Measurements from ENCODE around the gene SCTR. TPM values are rescaled to one million over a fixed set of nuclear protein-coding genes. Genes with fewer than 3 reads are reported as not detected.

Gene SCTR
- total RNA-seq, 2 experiments from 2014 or later = not detected

DNA sequence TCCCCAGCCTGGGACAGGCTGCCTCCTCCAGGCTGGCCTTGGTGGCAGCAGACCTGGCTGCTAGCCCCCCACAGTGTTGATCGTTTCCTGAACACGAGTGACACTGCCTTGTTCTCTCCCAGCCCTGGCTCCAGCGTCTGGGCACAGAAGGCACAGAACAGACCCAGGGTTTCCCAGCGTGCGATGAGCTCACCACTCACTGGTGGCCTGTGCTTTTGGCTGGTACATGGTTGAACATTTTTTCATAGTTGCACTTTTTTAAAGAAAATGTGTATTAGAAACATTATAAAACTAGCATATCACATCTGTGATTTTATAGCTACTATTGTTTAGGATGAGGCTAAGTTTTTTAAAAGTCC, 40.9 kb downstream of the SCTR start:
- Mint-ChIP-seq H3K4me3 (no peak overlapping the region), H3K27me3 (no peaks in the 10 kb centered on the region), H3K27ac (no peak overlapping the region), H3K4me1 (ENCODE audit: low read depth) (no peaks in the 10 kb centered on the region), H3K9me3 (no peaks in the 10 kb centered on the region), H3K36me3 (ENCODE audit: low read depth) (no peaks in the 10 kb centered on the region)
- ChIA-PET CTCF (no interaction called here), POLR2A (no interaction called here)
- TF ChIP-seq, protein P1, sequence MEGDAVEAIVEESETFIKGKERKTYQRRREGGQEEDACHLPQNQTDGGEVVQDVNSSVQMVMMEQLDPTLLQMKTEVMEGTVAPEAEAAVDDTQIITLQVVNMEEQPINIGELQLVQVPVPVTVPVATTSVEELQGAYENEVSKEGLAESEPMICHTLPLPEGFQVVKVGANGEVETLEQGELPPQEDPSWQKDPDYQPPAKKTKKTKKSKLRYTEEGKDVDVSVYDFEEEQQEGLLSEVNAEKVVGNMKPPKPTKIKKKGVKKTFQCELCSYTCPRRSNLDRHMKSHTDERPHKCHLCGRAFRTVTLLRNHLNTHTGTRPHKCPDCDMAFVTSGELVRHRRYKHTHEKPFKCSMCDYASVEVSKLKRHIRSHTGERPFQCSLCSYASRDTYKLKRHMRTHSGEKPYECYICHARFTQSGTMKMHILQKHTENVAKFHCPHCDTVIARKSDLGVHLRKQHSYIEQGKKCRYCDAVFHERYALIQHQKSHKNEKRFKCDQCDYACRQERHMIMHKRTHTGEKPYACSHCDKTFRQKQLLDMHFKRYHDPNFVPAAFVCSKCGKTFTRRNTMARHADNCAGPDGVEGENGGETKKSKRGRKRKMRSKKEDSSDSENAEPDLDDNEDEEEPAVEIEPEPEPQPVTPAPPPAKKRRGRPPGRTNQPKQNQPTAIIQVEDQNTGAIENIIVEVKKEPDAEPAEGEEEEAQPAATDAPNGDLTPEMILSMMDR (IDR thresholded peaks at IDR 0.05) = no peak
- no peak for ATAC-seq
- no peak for DNase-seq
- intact Hi-C loops (cut with micrococcal nuclease) = no loop called here

DNA sequence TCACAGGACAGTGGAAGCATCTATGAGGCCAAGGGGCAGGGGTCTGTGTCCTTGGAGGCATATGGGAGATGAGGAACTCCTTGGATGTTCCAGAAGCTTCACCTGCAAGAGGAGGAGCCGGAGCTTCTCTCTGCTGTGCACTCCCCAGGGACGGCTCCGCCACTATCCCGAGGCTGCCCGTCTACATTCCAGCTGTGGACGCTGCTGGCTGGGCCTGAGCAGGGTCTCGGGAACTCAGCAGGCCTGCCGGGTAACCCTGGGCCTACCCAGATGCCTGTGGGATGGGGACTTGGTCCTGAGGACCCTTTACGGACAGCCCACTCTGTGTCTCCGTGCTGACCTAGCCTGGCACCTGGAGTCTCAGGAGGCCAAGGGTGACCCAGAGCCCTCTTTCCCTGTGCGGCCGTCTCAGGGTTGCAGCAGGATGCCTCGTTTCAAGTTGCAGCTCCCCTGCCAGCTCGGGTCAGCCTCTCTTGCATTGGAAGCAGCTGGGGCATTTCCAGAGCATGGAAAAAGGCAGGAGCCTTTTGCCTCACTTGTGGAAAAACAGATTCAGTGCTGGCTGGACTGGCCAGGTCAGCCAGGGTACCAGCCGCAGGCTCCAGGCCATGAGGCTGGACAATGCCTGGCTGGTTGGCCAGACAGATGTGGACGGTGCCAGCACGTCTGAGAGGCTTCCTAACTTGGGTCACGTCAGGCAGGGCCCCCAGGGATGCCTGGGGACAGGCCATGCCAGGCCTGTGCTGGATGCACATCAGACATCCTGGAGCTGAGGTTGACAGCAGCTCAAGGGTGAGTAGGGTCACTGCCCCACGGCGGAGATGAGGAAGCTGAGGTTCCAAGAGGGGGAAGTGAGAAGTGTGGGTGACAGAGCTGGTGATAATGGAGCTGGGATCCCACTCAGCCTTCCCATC, 41.5 kb downstream of the SCTR start:
- ATAC-seq (no peak), DNase-seq (no peak)
- H3K27ac Mint-ChIP-seq = no peak overlapping the region
- H3K4me3 Mint-ChIP-seq = no peak overlapping the region
- H3K36me3 Mint-ChIP-seq (ENCODE audit: low read depth) = no peaks in the 10 kb centered on the region
- TF ChIP-seq, protein P1 (IDR thresholded peaks at IDR 0.05) = no peak
- intact Hi-C loops (cut with micrococcal nuclease) = no loop called here
- H3K27me3 Mint-ChIP-seq = no peaks in the 10 kb centered on the region
- no peaks in the 10 kb centered on the region for H3K9me3 Mint-ChIP-seq
- ChIA-PET POLR2A (no interaction called here), CTCF (no interaction called here)
- no peaks in the 10 kb centered on the region for H3K4me1 Mint-ChIP-seq (ENCODE audit: low read depth)

DNA sequence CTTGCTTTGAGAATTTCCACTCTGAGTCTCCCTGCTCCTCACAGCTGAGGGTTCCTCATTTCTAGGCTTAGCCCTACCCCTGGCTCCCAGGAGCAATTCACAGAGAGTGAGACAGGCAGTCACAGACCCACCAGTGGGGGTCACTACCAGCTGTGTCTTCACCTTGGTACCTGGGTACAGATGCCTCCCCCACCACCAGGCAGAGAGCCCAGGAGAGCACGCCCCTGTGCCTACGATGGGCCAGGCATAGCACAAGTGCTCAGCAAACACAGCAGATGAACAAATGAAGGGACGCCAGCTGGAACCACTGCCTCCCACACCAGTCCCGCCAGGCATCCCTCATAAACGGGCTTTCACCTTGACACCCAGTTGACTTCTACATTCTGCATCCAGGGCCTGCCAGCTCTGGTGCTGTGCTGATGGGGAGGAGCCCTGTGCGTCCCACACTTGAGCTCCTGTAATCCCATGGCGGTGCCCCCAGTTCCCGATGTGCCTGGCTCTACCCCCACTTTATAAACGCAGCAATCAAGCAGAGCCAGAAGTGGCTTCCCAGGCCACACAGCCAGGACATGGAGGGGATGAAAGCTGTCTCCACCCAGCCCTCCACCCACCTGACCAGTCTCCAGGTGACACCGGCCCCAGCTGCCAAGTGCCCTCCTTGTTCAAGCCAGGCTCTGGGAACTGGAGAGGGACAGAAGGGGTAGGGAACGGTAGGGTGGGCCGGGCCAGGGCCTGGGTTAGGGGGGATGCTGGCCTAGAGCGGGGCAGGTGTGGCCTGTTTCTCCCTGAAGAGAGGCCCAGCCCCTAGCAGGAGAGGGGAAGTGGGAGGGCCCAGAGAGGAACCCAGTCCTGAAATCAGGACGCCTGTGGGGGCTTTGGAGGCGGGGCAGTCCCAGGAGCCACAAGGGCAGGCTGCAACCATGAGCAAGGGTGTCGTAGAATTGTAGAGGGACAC, 42.5 kb downstream of the SCTR start:
- DNase-seq = no peak
- ATAC-seq = no peak
- ChIA-PET CTCF (interaction anchor here (0.7 kb wide), 1 partner anchor 693 kb away, joined by 4 read pairs; no protein-coding TSS in a partner anchor), POLR2A (no interaction called here)
- Mint-ChIP-seq H3K36me3 (ENCODE audit: low read depth) (no peaks in the 10 kb centered on the region), H3K4me1 (ENCODE audit: low read depth) (no peaks in the 10 kb centered on the region), H3K27ac (no peak overlapping the region), H3K9me3 (no peaks in the 10 kb centered on the region), H3K27me3 (no peaks in the 10 kb centered on the region), H3K4me3 (no peak overlapping the region)
- TF ChIP-seq, protein P1 (IDR thresholded peaks at IDR 0.05) = no peak
- intact Hi-C loops (cut with micrococcal nuclease) = no loop called here

DNA sequence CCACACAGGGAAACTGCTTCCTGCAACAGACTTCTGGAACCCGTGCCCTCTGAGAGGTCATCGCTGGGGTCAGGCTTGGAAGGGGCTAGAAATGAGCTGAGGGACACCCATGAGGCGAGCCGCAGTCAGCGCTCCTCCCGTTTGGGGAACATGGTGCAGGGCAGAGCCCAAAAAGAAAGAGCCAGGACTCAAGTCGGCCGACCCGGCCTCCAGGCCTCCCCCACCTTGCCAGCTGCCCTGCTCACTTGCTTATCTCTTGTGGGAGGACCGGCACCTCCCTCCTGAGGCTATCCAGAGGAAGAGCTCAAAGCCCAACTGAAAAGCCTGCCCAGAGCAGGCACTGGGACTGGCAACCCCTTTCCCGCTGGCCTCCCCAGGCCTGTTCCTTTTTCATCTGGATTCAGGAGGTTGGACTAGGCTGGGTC, 43.6 kb downstream of the SCTR start:
- ChIA-PET CTCF (interaction anchor here (0.7 kb wide), 1 partner anchor 694 kb away, joined by 4 read pairs; no protein-coding TSS in a partner anchor), POLR2A (no interaction called here)
- ATAC-seq = no peak
- TF ChIP-seq, protein P1 (IDR thresholded peaks at IDR 0.05) = no peak
- Mint-ChIP-seq H3K9me3 (no peaks in the 10 kb centered on the region), H3K4me3 (no peak overlapping the region), H3K27ac (no peak overlapping the region), H3K27me3 (peaks cover 6% of the 10 kb centered on the region), H3K36me3 (ENCODE audit: low read depth) (no peaks in the 10 kb centered on the region), H3K4me1 (ENCODE audit: low read depth) (no peaks in the 10 kb centered on the region)
- DNase-seq = no peak
- intact Hi-C loops (cut with micrococcal nuclease) = no loop called here

Measured in activated CD8-positive, alpha-beta T cell treated with anti-CD3 and anti-CD28 coated beads for 36 hours (primary cell).